GM19023 (cell line): ENCODE results near the gene DPP7.

Experiments used
- ATAC-seq: cut with Tn5 transposase; IDR thresholded peaks from one replicate; pipeline ENCODE4 v1.9.1; 2021; ENCODE audit warnings: mild to moderate bottlenecking, moderate library complexity; ENCODE audit not compliant: unreplicated experiment

DPP7 gene

GRCh38 chr9:137095664-137096517 is 18.6 kb downstream of the DPP7 start:
- ATAC-seq, result peak; percentile 78

GRCh38 chr9:137089232-137089947 is 25.1 kb downstream of the DPP7 start:
- no peak for ATAC-seq

GRCh38 chr9:137088121-137088520 is 26.4 kb downstream of the DPP7 start:
- no peak for ATAC-seq

- peak; percentile 0 for ATAC-seq
Measured at GRCh38 chr9:137087409-137087925, 27.1 kb downstream of the DPP7 start.

GRCh38 chr9:137086531-137087408 is 27.8 kb downstream of the DPP7 start, which contains the start of gene MAN1B1:
Gene MAN1B1 (plus strand): TSS chr9:137086985. CDS start chr9:137087000, 15 bp downstream.
- ATAC-seq, result peak; percentile 85

- ATAC-seq, result peak; percentile 6
Measured at GRCh38 chr9:137085920-137086530, 28.5 kb downstream of the DPP7 start.

- ATAC-seq, result no peak
Measured at GRCh38 chr9:137084526-137084925, 30.0 kb downstream of the DPP7 start.

- ATAC-seq, result no peak
Measured at GRCh38 chr9:137083394-137084004, 31.0 kb downstream of the DPP7 start.

- ATAC-seq, result no peak
Measured at GRCh38 chr9:137082925-137083290, 31.6 kb downstream of the DPP7 start.

GRCh38 chr9:137082222-137082924 is 32.2 kb downstream of the DPP7 start:
- no peak for ATAC-seq

- ATAC-seq, result no peak
Measured at GRCh38 chr9:137080260-137081122, 34.0 kb downstream of the DPP7 start.

- no peak for ATAC-seq
Measured at GRCh38 chr9:137079401-137079787, 35.1 kb downstream of the DPP7 start.

GRCh38 chr9:137078701-137079400 is 35.7 kb downstream of the DPP7 start:
- no peak for ATAC-seq

- peak; percentile 17 for ATAC-seq
Measured at GRCh38 chr9:137077758-137078693, 36.5 kb downstream of the DPP7 start.

- peak; percentile 49 for ATAC-seq
Measured at GRCh38 chr9:137077010-137077747, 37.4 kb downstream of the DPP7 start, which contains the start of gene UAP1L1. Gene UAP1L1 (plus strand): TSS chr9:137077517. CDS start chr9:137077533, 16 bp downstream.

GRCh38 chr9:137076636-137077009 is 37.9 kb downstream of the DPP7 start:
- ATAC-seq, result no peak
